Ovary (tissue), 3 donors: ENCODE data around the gene DPP4.

Experiments
- POLR2A ChIP-seq: fragments of 450-650 bp; IDR thresholded peaks from one replicate; pipeline ENCODE4 v1.6.1; 2017; ENCODE audit warnings: antibody characterized with exemption, mild to moderate bottlenecking, moderate library complexity
- TF ChIP-seq, protein P1 (sequence below), 3 donors: fragments of 450-650 bp in 2 of 3; fragments of 200-600 bp in 1 of 3; IDR thresholded peaks; one replicate each; pipeline versions ENCODE4 v1.5.1 to v1.8.0; 2016 to 2022; ENCODE audit warnings: antibody characterized with exemption in 3 of 3, mild to moderate bottlenecking in 1 of 3
- donor health status: DM: no; HTN: no; CAD: no.

DNA sequence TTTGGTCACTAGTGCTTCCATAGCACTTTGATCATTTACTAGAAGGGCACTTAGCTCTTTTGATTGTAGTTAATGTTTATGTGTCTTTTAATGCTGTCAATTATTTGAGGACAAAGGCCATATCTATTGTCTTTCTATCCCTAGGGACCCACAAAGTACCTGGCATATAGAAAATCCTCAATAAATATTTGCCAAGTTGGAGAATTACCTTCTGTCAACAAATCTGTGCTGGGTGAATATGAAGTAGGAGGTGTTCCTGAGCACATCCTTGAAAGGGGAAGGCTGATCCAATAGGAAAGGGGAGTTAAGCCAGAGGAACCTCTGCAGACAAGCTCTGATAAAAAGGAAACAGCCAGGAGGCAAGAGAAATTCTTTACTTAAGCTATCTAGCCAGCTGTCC is 8.2 kb downstream of the DPP4 start:
- TF ChIP-seq POLR2A: no peak
- TF ChIP-seq, protein P1, sequence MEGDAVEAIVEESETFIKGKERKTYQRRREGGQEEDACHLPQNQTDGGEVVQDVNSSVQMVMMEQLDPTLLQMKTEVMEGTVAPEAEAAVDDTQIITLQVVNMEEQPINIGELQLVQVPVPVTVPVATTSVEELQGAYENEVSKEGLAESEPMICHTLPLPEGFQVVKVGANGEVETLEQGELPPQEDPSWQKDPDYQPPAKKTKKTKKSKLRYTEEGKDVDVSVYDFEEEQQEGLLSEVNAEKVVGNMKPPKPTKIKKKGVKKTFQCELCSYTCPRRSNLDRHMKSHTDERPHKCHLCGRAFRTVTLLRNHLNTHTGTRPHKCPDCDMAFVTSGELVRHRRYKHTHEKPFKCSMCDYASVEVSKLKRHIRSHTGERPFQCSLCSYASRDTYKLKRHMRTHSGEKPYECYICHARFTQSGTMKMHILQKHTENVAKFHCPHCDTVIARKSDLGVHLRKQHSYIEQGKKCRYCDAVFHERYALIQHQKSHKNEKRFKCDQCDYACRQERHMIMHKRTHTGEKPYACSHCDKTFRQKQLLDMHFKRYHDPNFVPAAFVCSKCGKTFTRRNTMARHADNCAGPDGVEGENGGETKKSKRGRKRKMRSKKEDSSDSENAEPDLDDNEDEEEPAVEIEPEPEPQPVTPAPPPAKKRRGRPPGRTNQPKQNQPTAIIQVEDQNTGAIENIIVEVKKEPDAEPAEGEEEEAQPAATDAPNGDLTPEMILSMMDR (IDR thresholded peaks at IDR 0.05): no peak
